ENCODE measurements around the gene DMWD. TPM values are rescaled to one million over a fixed set of nuclear protein-coding genes. Genes with fewer than 3 reads are reported as not detected.
A peak's percentile ranks its signal among the peaks of the same experiment; 100 is the strongest.

The DMWD gene
- total RNA-seq, 1 experiment from 2014 or later, result 76.9 TPM

GRCh38 chr19:45785097-45785496 is 7.5 kb downstream of the DMWD start:
- intact Hi-C loops (cut with micrococcal nuclease; ENCODE audit: unreplicated experiment), result no loop called here
- CTCF ChIA-PET, result no interaction called here
- no peak for TF ChIP-seq CTCF (IDR thresholded peaks at IDR 0.05; ENCODE audit: unreplicated experiment)

GRCh38 chr19:45784096-45784495 is 8.5 kb downstream of the DMWD start:
- TF ChIP-seq CTCF (IDR thresholded peaks at IDR 0.05; ENCODE audit: unreplicated experiment), result no peak
- CTCF ChIA-PET, result no interaction called here
- peaks cover 55% of the 10 kb centered on the region for H3K36me3 Mint-ChIP-seq (ENCODE audit: insufficient read depth, unreplicated experiment)

More at GRCh38 chr19:45785097-45785496, 7.5 kb downstream of the DMWD start:
- Mint-ChIP-seq H3K4me3 (ENCODE audit: low read depth, unreplicated experiment) (no peak overlapping the region), H3K27ac (ENCODE audit: unreplicated experiment) (no peak overlapping the region), H3K36me3 (ENCODE audit: insufficient read depth, unreplicated experiment) (peaks cover 53% of the 10 kb centered on the region), H3K27me3 (ENCODE audit: unreplicated experiment) (no peaks in the 10 kb centered on the region), H3K4me1 (ENCODE audit: low read depth, unreplicated experiment) (peaks cover 17% of the 10 kb centered on the region), H3K9me3 (ENCODE audit: low read depth, unreplicated experiment) (no peaks in the 10 kb centered on the region)
- BruUV-seq (replicated peaks), result no TSS peak
- no peak for DNase-seq

GRCh38 chr19:45782820-45783785 is 9.5 kb downstream of the DMWD start:
- Mint-ChIP-seq H3K27ac (ENCODE audit: unreplicated experiment) (peak overlapping the region; percentile 12), H3K4me1 (ENCODE audit: low read depth, unreplicated experiment) (peaks cover 17% of the 10 kb centered on the region), H3K27me3 (ENCODE audit: unreplicated experiment) (no peaks in the 10 kb centered on the region), H3K36me3 (ENCODE audit: insufficient read depth, unreplicated experiment) (peaks cover 63% of the 10 kb centered on the region), H3K9me3 (ENCODE audit: low read depth, unreplicated experiment) (no peaks in the 10 kb centered on the region), H3K4me3 (ENCODE audit: low read depth, unreplicated experiment) (no peak overlapping the region)
- TF ChIP-seq CTCF (IDR thresholded peaks at IDR 0.05; ENCODE audit: unreplicated experiment), result no peak
- BruUV-seq (replicated peaks), result no TSS peak
- CTCF ChIA-PET, result interaction anchor here (0.6 to 3.4 kb wide), 7 partner anchors 10 to 488 kb away, joined by 3 to 17 read pairs (median 7); partner anchors contain the start of gene SIX5
- DNase-seq, result no peak
- intact Hi-C loops (cut with micrococcal nuclease; ENCODE audit: unreplicated experiment), result no loop called here

More at GRCh38 chr19:45784096-45784495, 8.5 kb downstream of the DMWD start:
- intact Hi-C loops (cut with micrococcal nuclease; ENCODE audit: unreplicated experiment), result no loop called here
- Mint-ChIP-seq H3K4me3 (ENCODE audit: low read depth, unreplicated experiment) (no peak overlapping the region), H3K27me3 (ENCODE audit: unreplicated experiment) (no peaks in the 10 kb centered on the region), H3K4me1 (ENCODE audit: low read depth, unreplicated experiment) (peaks cover 17% of the 10 kb centered on the region), H3K9me3 (ENCODE audit: low read depth, unreplicated experiment) (no peaks in the 10 kb centered on the region), H3K27ac (ENCODE audit: unreplicated experiment) (no peak overlapping the region)
- BruUV-seq (replicated peaks), result no TSS peak
- DNase-seq, result no peak

- no peak within 1 kb of the TSS for H3K4me3 Mint-ChIP-seq (ENCODE audit: low read depth, unreplicated experiment)
- DNase-seq, result no peak
- TF ChIP-seq CTCF (IDR thresholded peaks at IDR 0.05; ENCODE audit: unreplicated experiment), result no peak
These were observed 10.4 kb downstream of the DMWD start, which contains the start of gene DMPK for GRCh38 chr19:45782162-45782691. TSS of gene DMPK (minus strand) at chr19:45782490. CDS start at chr19:45782352, 138 bp downstream.

More at GRCh38 chr19:45782162-45782691, 10.4 kb downstream of the DMWD start, which contains the start of gene DMPK:
- CTCF ChIA-PET, result interaction anchor here (0.6 to 3.4 kb wide), 7 partner anchors 10 to 489 kb away, joined by 3 to 17 read pairs (median 7); partner anchors contain the start of gene SIX5
- Mint-ChIP-seq H3K27me3 (ENCODE audit: unreplicated experiment) (no peaks in the 10 kb centered on the region), H3K36me3 (ENCODE audit: insufficient read depth, unreplicated experiment) (peaks cover 65% of the 10 kb centered on the region), H3K4me1 (ENCODE audit: low read depth, unreplicated experiment) (peaks cover 17% of the 10 kb centered on the region), H3K27ac (ENCODE audit: unreplicated experiment) (no peak within 1 kb of the TSS), H3K9me3 (ENCODE audit: low read depth, unreplicated experiment) (no peaks in the 10 kb centered on the region)
- intact Hi-C loops (cut with micrococcal nuclease; ENCODE audit: unreplicated experiment), result no loop called here
- BruUV-seq (replicated peaks), result no TSS peak

Measured in Calu3 (cell line).